Measurements from ENCODE around the gene COX6A2. TPM values are rescaled to one million over a fixed set of nuclear protein-coding genes. Genes with fewer than 3 reads are reported as not detected.

The COX6A2 gene
- total and polyA plus RNA-seq, 5 experiments from 2014 or later: not detected

- H3K4me1 Mint-ChIP-seq: peaks cover 12 to 38% (median 26%) of the 10 kb centered on the region in 4 donors
- peaks cover 0 to 3% (median 0%) of the 10 kb centered on the region in 9 donors for H3K9me3 Mint-ChIP-seq
- peak within 1 kb of the TSS; percentile 52 to 81 (median 76) for H3K4me3 Mint-ChIP-seq
- no peak for ATAC-seq
- peak within 1 kb of the TSS in 4 of 10 donors; percentile 9 to 71 (median 60) for H3K27ac Mint-ChIP-seq
- H3K36me3 Mint-ChIP-seq: peaks cover 0 to 2% (median 0%) of the 10 kb centered on the region in 3 donors
- DNase-seq: no peak
- peaks cover 1 to 19% (median 10%) of the 10 kb centered on the region in 5 donors for H3K27me3 Mint-ChIP-seq
- POLR2A ChIA-PET: interaction anchor here (0.6 to 1.6 kb wide), 4 partner anchors 12 to 1621 kb away, joined by 3 to 6 read pairs (median 4); no protein-coding TSS in a partner anchor
Measured at GRCh38 chr16:31471875-31472708, 43.9 kb upstream of the COX6A2 start, which contains the start of gene TGFB1I1. TSS of gene TGFB1I1 (plus strand) at chr16:31472152. CDS start at chr16:31472189, 37 bp downstream.

DNA sequence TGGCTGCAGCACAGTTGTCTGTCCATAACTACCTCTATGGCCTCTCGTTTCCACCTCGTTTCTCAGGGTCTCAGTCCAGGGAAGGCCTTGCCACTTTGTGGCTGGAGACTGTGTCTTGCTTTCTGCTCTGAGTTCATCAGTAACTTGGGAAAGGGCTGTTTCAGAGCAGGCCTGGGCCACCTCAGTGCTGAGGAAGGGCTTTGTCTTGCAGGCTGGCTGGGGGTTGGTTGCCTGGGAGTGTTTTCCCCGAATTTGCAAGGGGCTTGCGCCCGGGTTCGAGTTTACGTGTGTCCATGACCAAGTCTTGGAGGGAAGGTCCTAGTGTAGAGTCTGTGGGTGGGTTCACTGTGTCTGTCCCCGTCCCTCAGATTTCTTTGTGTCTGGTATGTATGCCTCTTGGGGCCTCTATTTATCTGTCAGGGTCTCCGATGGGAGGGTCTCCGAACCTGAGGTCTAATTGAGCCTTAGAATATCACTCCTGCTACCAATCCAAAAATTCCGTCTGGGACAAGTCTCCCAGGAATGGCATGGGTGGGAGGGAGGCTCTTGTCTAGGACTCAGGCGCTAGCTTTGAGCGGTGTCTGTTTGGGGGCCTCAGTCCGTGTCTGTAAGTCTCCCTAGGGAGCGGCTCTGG lies 43.2 kb upstream of the COX6A2 start:
- Mint-ChIP-seq H3K27ac (peak overlapping the region in 2 of 10 donors; percentile 54 to 66), H3K36me3 (peaks cover 0 to 6% (median 0%) of the 10 kb centered on the region in 3 donors), H3K9me3 (peaks cover 0 to 3% (median 0%) of the 10 kb centered on the region in 9 donors), H3K4me3 (peak overlapping the region in 7 of 10 donors; percentile 20 to 67 (median 50)), H3K4me1 (peaks cover 13 to 38% (median 28%) of the 10 kb centered on the region in 4 donors), H3K27me3 (peaks cover 1 to 19% (median 10%) of the 10 kb centered on the region in 5 donors)
- POLR2A ChIA-PET: interaction anchor here (0.6 to 1.6 kb wide), 3 partner anchors 11 to 1620 kb away, joined by 3 to 6 read pairs (median 4); no protein-coding TSS in a partner anchor
- no peak for DNase-seq
- no peak for ATAC-seq

GRCh38 chr16:31470615-31471014 lies 42.5 kb upstream of the COX6A2 start:
- POLR2A ChIA-PET: interaction anchor here (1.3 to 1.6 kb wide), 2 partner anchors 10 to 38 kb away, joined by 3 to 6 read pairs; no protein-coding TSS in a partner anchor
- ATAC-seq: no peak
- H3K4me3 Mint-ChIP-seq: no peak overlapping the region

DNA sequence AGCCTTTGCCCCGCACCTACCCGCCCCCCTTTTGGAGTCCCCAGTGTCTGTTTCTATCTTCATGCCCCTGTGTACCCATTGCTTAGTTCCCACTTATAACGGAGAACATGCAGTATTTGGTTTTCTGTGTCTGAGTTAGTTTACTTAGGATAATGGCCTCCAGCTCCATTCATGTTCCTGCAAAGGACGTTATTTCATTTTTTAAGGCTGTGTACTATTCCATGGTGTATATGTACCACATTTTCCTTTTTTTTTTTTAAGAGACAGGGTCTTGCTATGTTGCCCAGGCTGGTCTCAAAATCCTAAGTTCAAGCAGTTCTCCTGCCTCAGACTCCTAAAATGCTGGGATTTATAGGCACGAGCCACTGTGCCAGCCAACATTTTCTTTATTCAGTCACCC lies 39.7 kb upstream of the COX6A2 start:
- POLR2A ChIA-PET: interaction anchor here (1.0 kb wide), 1 partner anchor 8 kb away, joined by 3 read pairs; no protein-coding TSS in a partner anchor
- H3K4me3 Mint-ChIP-seq: no peak overlapping the region
- peaks cover 1 to 18% (median 5%) of the 10 kb centered on the region in 5 donors for H3K27me3 Mint-ChIP-seq

More at GRCh38 chr16:31470615-31471014, 42.5 kb upstream of the COX6A2 start:
- Mint-ChIP-seq H3K27ac (no peak overlapping the region), H3K4me1 (peaks cover 11 to 33% (median 23%) of the 10 kb centered on the region in 4 donors), H3K36me3 (peaks cover 0 to 10% (median 0%) of the 10 kb centered on the region in 3 donors), H3K9me3 (peaks cover 0 to 3% (median 0%) of the 10 kb centered on the region in 9 donors), H3K27me3 (peaks cover 1 to 19% (median 10%) of the 10 kb centered on the region in 5 donors)
- DNase-seq: no peak

GRCh38 chr16:31467151-31467773 lies 39.1 kb upstream of the COX6A2 start:
- Mint-ChIP-seq H3K36me3 (peaks cover 0 to 33% (median 3%) of the 10 kb centered on the region in 3 donors), H3K27ac (peak overlapping the region in 5 of 10 donors; percentile 49 to 78 (median 59)), H3K27me3 (peaks cover 0 to 12% (median 0%) of the 10 kb centered on the region in 5 donors), H3K4me3 (peak overlapping the region in 3 of 10 donors; percentile 30 to 33 (median 33)), H3K9me3 (no peaks in the 10 kb centered on the region), H3K4me1 (peaks cover 9 to 32% (median 14%) of the 10 kb centered on the region in 4 donors)
- DNase-seq (no peak), ATAC-seq (peak; percentile 49)
- POLR2A ChIA-PET: no interaction called here

More for the DNA sequence above, 39.7 kb upstream of the COX6A2 start:
- Mint-ChIP-seq H3K4me1 (peaks cover 11 to 37% (median 20%) of the 10 kb centered on the region in 4 donors), H3K36me3 (peaks cover 0 to 31% (median 1%) of the 10 kb centered on the region in 3 donors), H3K27ac (peak overlapping the region in 1 of 10 donors; percentile 59), H3K9me3 (peaks cover 0 to 1% (median 0%) of the 10 kb centered on the region in 9 donors)
- no peak for ATAC-seq
- DNase-seq: no peak

DNA sequence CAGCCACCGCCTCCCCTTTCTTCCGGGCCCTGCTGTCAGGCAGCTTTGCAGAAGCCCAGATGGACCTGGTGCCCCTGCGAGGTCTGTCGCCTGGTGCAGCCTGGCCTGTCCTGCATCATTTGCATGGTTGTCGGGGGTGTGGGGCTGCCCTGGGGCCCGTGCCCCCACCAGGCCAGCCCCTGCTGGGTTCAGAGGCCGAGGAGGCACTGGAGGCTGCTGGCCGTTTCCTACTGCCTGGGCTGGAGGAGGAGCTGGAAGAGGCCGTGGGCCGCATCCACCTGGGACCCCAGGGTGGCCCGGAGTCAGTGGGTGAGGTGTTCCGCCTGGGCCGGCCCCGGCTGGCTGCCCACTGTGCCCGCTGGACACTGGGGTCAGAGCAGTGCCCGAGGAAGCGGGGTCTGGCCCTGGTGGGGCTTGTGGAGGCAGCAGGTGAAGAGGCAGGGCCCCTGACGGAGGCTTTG lies 38.3 kb upstream of the COX6A2 start:
- POLR2A ChIA-PET: interaction anchor here (1.3 kb wide), 1 partner anchor 8 kb away, joined by 5 read pairs; no protein-coding TSS in a partner anchor
- Mint-ChIP-seq H3K36me3 (peaks cover 0 to 33% (median 3%) of the 10 kb centered on the region in 3 donors), H3K4me3 (no peak overlapping the region), H3K27me3 (peaks cover 0 to 8% (median 0%) of the 10 kb centered on the region in 5 donors), H3K27ac (peak overlapping the region in 2 of 10 donors; percentile 49 to 78), H3K9me3 (no peaks in the 10 kb centered on the region), H3K4me1 (peaks cover 8 to 32% (median 11%) of the 10 kb centered on the region in 4 donors)
- DNase-seq (no peak), ATAC-seq (no peak)

- DNase-seq: no peak
- ATAC-seq: no peak
- Mint-ChIP-seq H3K27ac (peak overlapping the region in 2 of 10 donors; percentile 40 to 65), H3K9me3 (no peaks in the 10 kb centered on the region), H3K4me1 (peaks cover 7 to 33% (median 13%) of the 10 kb centered on the region in 4 donors), H3K27me3 (peaks cover 0 to 3% (median 0%) of the 10 kb centered on the region in 5 donors), H3K4me3 (no peak overlapping the region), H3K36me3 (peaks cover 0 to 33% (median 3%) of the 10 kb centered on the region in 3 donors)
- POLR2A ChIA-PET: interaction anchor here (1.3 kb wide), 1 partner anchor 9 kb away, joined by 5 read pairs; no protein-coding TSS in a partner anchor
Measured at GRCh38 chr16:31465788-31466370, 37.7 kb upstream of the COX6A2 start.

- POLR2A ChIA-PET: no interaction called here
- peaks cover 0 to 33% (median 3%) of the 10 kb centered on the region in 3 donors for H3K36me3 Mint-ChIP-seq
- H3K27ac Mint-ChIP-seq: peak overlapping the region in 1 of 10 donors; percentile 7
- H3K9me3 Mint-ChIP-seq: no peaks in the 10 kb centered on the region
- DNase-seq: no peak
- ATAC-seq: no peak
- H3K27me3 Mint-ChIP-seq: no peaks in the 10 kb centered on the region
- H3K4me1 Mint-ChIP-seq: peaks cover 12 to 40% (median 23%) of the 10 kb centered on the region in 4 donors
- H3K4me3 Mint-ChIP-seq: no peak overlapping the region
Measured at GRCh38 chr16:31464781-31465260, 36.7 kb upstream of the COX6A2 start.

- no peak overlapping the region for H3K4me3 Mint-ChIP-seq
- ATAC-seq: no peak
- no peaks in the 10 kb centered on the region for H3K9me3 Mint-ChIP-seq
- DNase-seq: no peak
- POLR2A ChIA-PET: interaction anchor here (0.9 kb wide), 1 partner anchor 11 kb away, joined by 3 read pairs; no protein-coding TSS in a partner anchor
- H3K27ac Mint-ChIP-seq: no peak overlapping the region
- H3K27me3 Mint-ChIP-seq: no peaks in the 10 kb centered on the region
- peaks cover 0 to 33% (median 3%) of the 10 kb centered on the region in 3 donors for H3K36me3 Mint-ChIP-seq
- peaks cover 12 to 40% (median 23%) of the 10 kb centered on the region in 4 donors for H3K4me1 Mint-ChIP-seq
Measured at GRCh38 chr16:31464348-31464769, 36.2 kb upstream of the COX6A2 start.

- H3K4me1 Mint-ChIP-seq: peaks cover 16 to 39% (median 29%) of the 10 kb centered on the region in 4 donors
- DNase-seq (no peak), ATAC-seq (no peak)
- no peaks in the 10 kb centered on the region for H3K27me3 Mint-ChIP-seq
- H3K9me3 Mint-ChIP-seq: peaks cover 0 to 1% (median 0%) of the 10 kb centered on the region in 9 donors
- peaks cover 0 to 33% (median 3%) of the 10 kb centered on the region in 3 donors for H3K36me3 Mint-ChIP-seq
- H3K4me3 Mint-ChIP-seq: no peak overlapping the region
- H3K27ac Mint-ChIP-seq: peak overlapping the region in 2 of 10 donors; percentile 34 to 53
- POLR2A ChIA-PET: interaction anchor here (0.9 to 1.1 kb wide), 2 partner anchors 14 to 16 kb away, joined by 3 read pairs; no protein-coding TSS in a partner anchor
Measured at GRCh38 chr16:31461921-31462804, 34.0 kb upstream of the COX6A2 start.
